ENCODE data around the gene OTUB2.

The OTUB2 gene

DNA sequence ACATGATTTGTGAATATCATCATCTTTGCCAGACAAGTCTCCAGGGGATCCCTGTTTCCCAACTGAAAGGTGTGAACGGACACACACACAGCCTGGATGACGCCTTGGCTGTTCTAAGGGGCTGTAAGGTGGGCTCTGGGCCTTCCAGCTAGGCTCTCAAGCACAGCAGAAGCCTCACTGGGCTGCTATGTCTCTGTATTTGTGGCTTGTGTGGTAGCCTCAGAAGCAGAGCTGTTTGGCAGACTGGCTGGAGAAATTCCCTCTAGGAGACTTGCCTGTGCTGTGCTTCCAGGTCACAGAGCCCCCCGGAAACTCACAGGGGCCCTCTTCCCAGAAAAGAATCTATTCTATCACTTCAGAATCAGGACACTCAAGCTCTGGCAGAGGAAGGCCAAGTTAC is 21.4 kb downstream of the OTUB2 start:
- TF ChIP-seq, protein P1, sequence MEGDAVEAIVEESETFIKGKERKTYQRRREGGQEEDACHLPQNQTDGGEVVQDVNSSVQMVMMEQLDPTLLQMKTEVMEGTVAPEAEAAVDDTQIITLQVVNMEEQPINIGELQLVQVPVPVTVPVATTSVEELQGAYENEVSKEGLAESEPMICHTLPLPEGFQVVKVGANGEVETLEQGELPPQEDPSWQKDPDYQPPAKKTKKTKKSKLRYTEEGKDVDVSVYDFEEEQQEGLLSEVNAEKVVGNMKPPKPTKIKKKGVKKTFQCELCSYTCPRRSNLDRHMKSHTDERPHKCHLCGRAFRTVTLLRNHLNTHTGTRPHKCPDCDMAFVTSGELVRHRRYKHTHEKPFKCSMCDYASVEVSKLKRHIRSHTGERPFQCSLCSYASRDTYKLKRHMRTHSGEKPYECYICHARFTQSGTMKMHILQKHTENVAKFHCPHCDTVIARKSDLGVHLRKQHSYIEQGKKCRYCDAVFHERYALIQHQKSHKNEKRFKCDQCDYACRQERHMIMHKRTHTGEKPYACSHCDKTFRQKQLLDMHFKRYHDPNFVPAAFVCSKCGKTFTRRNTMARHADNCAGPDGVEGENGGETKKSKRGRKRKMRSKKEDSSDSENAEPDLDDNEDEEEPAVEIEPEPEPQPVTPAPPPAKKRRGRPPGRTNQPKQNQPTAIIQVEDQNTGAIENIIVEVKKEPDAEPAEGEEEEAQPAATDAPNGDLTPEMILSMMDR (conservative IDR thresholded peaks at IDR 0.05; ENCODE audit: control insufficient read depth, insufficient read depth, low read depth, low read length), result no peak
- DNase-seq (ENCODE audit: low read depth), result no peak
- H3K4me3 ChIP-seq (ENCODE audit: control insufficient read depth, low read depth, low read length), result no peak overlapping the region

DNA sequence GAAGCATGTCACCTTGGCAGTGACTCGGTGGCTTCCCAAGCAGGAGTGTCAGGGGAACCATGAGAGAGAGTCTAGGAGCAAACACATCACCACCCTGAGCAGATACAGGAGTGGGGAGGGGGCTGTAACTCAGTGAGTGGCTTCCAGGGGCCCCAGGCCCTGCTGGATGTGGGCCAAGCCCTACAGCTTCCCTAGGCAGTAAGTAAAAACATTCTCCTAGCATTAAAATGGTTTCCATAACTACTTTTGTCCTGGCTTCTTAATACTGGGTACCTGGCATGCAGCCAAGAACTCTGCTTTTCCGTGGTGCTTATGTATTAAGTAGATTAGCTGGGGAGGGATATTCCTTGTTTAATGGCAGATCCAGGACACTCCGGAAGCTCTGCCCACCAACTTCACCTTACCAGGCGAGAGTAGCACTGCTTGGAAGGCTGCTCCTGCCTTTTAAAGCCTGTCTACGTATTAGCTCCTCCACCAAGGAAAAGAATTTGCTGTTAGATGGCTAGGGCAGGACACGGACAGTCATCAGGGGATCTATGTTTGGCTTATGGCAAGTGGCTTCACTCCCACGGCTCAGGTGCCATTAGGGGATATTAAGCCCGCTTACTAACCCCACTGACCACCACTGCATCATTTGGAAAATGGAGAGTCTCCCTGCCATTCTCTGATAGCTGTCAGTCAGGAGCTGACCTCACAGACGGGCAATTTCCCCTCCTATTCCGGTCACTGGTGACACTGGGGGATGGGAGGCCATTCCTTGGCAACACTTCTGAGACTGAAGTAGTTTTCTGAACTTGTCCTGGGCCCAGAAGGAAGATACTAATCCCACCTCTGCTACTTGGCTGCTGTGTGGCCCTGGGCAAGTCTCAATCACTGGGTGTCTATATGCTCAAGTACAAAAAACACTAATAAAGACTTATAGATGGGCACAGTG is 22.8 kb downstream of the OTUB2 start:
- TF ChIP-seq, protein P1 (conservative IDR thresholded peaks at IDR 0.05; ENCODE audit: control insufficient read depth, insufficient read depth, low read depth, low read length), result no peak
- no peak for DNase-seq (ENCODE audit: low read depth)
- no peak overlapping the region for H3K4me3 ChIP-seq (ENCODE audit: control insufficient read depth, low read depth, low read length)

DNA sequence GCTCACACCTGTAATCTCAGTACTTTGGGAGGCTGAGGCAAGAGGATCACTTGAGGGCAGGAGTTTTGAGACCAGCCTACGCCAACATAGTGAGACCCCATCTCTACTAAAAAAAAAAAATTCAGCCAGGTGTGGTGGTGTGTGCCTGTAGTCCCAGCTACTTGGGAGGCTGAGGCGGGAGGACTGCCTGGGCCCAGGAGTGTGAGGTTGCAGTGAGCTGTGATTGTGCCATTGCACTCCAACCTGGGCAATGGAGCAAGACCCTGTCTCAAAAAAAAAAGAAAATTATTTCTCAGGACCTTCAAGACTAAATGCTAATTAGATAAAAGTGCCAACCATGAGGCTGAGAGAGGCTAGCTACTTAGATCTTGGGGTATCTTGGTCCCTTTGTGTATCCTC is 23.5 kb downstream of the OTUB2 start:
- DNase-seq (ENCODE audit: low read depth), result no peak
- TF ChIP-seq, protein P1 (conservative IDR thresholded peaks at IDR 0.05; ENCODE audit: control insufficient read depth, insufficient read depth, low read depth, low read length), result no peak
- no peak overlapping the region for H3K4me3 ChIP-seq (ENCODE audit: control insufficient read depth, low read depth, low read length)

DNA sequence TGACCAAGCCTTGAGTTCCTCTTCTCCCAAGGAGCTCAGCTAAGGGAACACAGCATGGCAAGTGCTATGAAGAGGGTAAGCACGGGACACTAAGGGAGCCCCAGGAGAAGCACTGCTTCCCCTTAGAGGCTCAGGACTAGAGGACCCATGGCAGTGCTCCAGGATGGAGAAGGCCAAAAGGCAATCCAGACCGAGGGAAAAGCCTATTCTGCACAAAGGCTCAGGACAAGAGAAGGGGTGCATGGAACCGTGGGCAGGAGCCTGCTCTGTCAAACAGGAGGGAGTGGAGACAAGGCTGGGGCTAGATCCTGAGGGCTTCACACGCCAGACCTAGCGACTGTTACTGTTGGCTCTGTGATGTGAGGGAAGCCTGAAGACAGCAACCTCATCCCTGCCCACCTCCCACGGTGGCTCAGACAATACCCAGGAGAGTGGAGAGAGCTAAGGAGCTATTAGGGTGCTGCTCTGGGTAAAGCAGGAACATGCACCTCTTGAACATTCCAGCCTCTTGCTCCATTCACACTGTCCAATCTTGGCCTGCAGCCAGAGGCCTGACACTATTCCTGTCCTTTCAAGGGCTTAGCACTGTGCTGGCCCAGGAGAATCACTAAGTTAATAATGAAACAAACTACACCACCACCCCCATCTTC is 24.2 kb downstream of the OTUB2 start:
- no peak for DNase-seq (ENCODE audit: low read depth)
- no peak overlapping the region for H3K4me3 ChIP-seq (ENCODE audit: control insufficient read depth, low read depth, low read length)
- TF ChIP-seq, protein P1 (conservative IDR thresholded peaks at IDR 0.05; ENCODE audit: control insufficient read depth, insufficient read depth, low read depth, low read length), result no peak

DNA sequence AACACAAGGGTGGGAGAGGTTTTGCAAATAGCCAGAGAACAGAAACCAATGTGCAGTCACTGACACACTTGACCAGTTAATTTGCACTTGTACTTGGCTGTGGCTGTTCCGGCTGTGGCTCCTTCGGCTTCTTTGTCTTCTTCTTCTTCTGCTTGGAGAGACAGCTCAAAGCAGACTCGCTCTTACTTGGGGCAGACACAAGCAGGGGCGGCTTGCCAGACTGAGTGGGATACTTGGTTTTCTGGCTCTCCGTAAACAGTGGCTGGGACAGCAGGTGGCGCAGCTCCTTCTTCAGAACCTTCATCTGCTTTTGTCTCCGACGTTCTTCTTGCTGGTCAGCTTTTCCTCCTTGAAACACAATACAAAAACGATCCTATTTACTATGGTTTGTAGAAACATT is 25.0 kb downstream of the OTUB2 start:
- TF ChIP-seq, protein P1 (conservative IDR thresholded peaks at IDR 0.05; ENCODE audit: control insufficient read depth, insufficient read depth, low read depth, low read length), result peak; percentile 71
- peak; percentile 65 for DNase-seq (ENCODE audit: low read depth)

DNA sequence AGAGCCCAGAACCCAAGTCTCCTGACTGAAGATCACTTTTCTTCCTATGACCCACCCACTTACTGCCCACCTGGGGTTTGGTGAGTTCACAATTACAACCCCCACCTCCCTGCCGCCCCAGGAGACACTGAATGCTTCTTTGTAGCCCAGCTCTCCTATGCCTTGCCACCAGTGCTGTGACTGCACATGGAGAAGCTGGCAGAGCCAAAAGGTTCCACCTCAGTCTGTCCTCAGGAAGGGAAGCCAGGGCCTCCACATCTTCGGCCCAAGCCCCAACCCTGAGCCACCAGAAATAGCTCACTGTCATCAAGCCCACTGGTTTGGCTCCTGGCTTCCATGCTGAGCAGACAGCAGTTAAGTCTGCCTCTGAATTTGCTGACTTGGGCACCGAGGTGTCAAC is 25.6 kb downstream of the OTUB2 start:
- TF ChIP-seq, protein P1 (conservative IDR thresholded peaks at IDR 0.05; ENCODE audit: control insufficient read depth, insufficient read depth, low read depth, low read length), result no peak
- DNase-seq (ENCODE audit: low read depth), result no peak

More for the DNA sequence above, 25.0 kb downstream of the OTUB2 start:
- H3K4me3 ChIP-seq (ENCODE audit: control insufficient read depth, low read depth, low read length), result no peak overlapping the region

More for the DNA sequence above, 25.6 kb downstream of the OTUB2 start:
- no peak overlapping the region for H3K4me3 ChIP-seq (ENCODE audit: control insufficient read depth, low read depth, low read length)
